Middle frontal gyrus (tissue), 1 donor: ENCODE data around the gene DZIP3.
A peak's percentile ranks its signal among the peaks of the same experiment; 100 is the strongest.
"Not testable (repeated sequence)": the region's sequence is repeated elsewhere in the genome, so short reads cannot be mapped to it uniquely, and the experiment has no call there.

Source experiments
- DNase-seq: peaks from one replicate; pipeline ENCODE4 v3.0.0-alpha.2; 2015; ENCODE audit warnings: low spot score; ENCODE audit errors: extremely low spot score

The DZIP3 gene

DNA sequence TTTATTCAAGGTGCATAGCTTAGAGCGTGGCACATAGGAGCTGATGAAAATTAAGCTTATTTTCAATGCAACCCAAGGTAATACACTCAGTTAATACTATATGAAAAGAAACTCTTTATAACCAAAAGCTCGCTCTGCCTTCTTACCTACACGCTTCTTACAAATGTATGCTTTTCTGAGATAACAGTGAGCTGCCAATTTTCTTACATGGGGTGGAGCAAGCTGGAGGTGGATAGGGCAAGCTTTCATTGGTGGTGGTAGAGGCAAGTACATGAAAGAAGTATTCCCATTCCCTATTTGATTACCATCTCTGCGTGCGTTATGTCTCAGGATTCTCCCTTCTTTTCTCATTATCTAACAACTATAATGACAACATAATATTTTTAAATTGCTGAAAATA is 8.9 kb downstream of the DZIP3 start:
- DNase-seq: no peak

DNA sequence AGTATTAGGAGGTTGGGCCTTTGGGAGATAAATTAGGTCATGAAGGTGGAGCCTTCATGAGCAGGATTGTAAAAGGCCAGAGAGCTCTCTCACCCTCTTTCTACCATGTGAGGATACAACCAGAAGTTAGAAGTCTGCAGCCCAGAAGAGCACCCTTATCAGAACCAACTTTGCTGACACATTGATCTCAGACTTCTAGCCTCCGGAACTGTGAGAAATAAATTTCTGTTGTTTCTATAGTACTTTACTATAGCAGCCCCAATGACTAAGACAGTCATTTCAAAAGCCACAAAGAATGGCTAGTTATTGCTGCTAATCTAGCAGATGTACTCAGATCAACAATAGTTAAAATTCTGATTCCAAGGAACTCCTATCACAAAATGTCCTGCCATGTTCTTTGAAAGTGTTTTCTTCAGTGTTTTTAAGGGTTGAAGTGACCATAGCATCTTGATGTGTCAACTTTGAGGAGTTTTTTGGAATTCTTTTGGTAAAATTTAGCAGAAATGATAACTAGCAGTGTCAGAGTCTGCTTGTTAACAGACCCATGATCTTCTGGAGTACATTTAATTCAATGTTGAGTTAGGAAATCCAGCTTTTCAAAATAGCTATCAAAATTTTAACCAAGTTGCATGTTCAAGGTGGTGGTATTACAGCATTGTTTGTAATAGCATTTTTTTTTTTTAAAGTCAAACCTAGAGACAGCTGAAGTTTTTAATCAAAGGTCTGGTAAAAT is 10.3 kb downstream of the DZIP3 start:
- DNase-seq: no peak

DNA sequence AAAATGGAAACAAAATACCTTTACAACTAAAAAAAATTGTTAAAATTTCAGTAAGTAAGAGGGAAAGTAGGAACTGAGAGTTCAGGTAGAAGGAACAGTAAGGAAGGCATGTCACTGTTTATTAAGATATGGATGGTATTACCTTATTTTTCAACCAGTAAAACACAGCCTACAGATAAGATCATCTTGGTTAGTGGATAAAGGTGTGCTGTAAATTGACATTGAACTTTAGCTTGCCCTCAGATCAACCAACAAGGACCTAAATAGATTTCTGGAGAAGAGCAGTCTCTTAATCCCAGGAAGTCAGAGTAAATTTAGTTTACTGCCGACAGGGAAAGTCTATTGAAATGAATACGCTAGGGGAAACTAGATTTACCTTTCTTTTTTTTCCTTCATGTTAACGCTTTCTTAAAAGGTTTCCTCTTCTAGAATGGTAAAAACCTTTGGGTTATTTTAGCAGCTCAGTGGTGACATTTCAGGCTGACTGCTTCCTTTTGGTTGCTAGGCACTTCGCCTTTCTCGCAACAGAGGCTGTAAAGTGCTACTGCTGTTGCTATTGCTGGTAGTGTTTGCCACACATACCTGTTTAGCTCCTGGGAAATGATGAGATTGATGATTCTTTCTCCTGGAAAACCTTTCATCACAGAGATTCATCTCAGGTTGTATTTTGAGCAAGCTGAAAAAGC is 12.9 kb downstream of the DZIP3 start:
- DNase-seq: peak; percentile 51

DNA sequence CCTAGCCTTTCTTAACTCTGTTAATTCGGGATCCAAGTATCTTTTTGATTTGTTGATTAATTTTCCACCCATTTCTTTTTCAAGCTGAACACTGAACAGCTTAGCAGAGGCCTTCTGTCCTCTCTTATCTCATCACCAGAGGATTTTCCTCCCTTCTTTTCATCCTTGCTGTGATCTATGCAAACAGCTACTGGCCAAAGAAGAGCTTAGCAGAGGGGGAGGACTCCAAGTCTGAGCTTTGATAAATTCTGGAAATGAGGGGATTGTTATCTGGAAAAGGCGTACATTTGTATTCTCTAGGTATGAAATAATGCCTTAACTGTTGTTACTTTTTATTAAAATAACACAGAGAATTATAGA is 13.4 kb downstream of the DZIP3 start:
- DNase-seq: no peak

DNA sequence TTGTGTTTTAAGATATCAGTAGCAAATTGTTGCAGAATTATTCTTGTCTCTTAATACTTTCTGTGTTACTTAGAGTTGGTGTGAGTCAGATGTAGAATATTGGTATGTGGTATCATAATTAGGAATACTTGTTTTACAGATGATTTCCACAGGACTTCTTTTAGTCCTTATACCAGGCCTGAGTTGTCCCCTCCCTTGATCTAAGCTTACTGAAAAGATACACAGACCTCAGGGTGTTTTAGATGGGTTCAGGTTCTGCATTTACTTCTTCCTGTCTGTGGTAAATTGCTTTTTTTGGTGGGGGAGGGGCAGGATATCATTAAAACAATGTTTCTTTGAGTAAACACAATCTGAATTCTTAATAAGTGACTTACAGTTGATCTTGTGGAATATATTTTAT is 14.2 kb downstream of the DZIP3 start:
- DNase-seq: no peak

DNA sequence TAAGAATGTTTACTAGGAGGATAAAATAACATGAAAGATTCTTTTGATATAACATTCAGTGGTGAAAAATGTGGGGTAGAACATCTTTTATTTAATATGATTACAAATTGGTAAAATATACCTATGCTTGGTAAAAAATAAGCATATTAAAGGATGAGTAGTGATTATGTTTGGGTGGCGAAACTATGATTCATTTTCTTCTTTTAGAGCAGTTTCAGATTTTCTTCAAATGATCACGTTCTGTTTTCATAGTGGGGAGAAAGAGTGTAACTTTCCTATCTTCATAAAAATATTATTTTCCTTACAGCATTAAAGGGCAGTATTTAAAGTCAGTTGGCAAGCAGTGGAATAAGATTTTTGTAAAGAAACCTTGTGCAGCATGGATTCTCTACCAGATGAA is 15.5 kb downstream of the DZIP3 start:
- DNase-seq: no peak

DNA sequence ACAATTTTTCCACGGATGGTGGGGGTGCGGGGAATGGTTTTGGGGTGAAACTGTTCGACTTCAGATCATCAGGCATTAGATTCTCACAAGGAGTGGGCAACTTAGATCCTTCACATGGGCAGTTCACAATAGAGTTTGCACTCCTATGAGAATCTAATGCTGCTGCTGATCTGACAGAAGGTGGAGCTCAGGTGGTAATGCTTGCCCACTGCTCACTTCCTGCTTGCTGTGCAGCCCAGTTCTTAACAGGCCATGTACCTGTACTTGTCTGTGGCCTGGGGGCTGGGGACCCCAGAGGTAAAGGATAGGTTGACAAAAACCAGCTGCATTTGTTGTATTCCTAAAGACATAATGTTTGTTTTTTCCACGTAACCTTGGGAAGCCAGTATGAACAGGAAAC is 16.0 kb downstream of the DZIP3 start:
- DNase-seq: no peak

DNA sequence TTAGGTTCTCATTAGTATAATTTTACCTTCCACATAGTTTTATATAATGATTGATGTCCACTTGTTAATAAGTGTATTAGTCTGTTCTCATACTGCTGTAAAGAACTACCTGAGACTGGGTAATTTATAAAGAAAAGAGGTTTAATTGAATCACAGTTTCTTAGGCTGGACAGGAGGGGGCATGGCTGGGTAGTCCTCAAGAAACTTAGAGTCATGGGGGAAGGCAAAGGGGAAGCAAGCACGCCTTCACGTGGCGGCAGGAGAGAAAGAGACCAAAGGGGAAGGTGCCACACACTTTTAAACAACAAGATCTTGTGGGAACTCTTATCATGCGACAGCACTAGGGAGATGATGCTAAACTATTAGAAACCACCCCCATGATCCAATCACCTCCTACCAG is 19.2 kb downstream of the DZIP3 start:
- DNase-seq: no peak

DNA sequence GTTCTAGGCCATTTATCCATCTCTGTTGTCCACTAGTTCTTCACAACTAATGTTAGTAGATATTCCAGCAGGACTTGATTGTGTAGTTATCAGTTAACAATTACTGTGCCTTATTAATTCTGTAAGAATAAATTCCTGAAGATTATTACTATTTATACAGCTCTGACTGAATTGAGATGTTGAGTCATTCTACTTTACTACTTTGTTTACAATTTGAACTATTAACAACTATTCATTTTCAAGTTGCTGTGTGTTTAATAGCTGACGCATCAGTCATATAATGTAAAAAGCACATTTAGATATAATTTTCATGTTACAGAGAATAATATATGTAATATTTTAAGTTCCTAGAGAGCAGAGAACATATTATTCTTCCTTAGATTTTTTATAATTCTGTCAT is 21.1 kb downstream of the DZIP3 start:
- DNase-seq: no peak

DNA sequence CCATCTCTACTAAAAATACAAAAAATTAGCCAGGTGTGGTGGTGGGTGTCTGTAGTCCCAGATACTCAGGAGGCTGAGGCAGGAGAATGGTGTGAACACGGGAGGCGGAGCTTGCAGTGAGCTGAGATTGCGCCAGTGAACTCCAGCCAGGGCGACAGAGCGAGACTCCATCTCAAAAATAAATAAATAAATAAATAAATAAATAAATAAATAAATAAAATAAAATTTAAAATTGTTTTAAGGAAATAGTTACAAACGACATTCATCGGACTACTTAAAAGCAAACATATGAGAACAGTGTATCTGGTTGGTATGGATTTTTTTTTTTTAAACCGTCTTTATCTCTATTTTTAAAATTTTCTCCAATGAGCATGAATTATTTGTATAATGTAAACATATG is 26.6 kb downstream of the DZIP3 start:
- DNase-seq: not testable (repeated sequence)

DNA sequence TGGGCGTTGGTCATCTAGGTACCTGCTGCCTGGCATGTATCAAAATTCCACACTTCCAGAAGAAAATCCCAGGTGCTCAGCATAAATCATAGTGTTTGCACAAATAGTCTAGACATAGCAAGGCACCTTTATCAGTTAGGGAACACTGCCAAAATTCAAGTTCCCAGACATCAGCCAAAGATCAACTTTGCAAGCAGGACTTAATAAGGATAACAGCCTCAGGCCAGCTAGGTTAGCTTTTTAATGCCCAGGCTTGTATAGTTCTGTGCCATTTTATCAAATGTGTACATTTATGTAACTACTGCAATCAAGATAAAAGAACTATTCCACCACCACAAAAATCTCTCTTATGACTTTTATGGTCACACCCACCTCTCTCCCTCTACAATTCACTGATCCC is 30.7 kb downstream of the DZIP3 start:
- DNase-seq: no peak

DNA sequence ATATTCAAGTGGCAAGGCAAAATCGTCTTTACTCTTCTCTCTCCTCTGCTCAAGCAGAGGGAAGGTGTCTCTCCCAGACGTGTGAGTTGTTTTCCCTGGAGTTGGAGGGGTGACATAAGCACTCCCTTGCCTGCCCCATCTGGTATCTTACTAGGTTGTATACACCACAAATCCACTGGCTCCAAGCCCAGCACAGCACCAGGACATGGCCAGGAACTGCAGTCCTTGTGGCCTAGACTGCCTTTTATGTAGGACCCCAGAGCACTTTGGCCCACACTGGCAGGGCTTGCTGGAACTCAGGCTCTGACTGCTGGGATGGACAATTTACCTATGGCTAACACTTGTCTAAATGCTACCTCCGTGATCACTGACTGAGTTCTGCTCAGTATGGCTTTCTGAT is 34.0 kb downstream of the DZIP3 start:
- no peak for DNase-seq

DNA sequence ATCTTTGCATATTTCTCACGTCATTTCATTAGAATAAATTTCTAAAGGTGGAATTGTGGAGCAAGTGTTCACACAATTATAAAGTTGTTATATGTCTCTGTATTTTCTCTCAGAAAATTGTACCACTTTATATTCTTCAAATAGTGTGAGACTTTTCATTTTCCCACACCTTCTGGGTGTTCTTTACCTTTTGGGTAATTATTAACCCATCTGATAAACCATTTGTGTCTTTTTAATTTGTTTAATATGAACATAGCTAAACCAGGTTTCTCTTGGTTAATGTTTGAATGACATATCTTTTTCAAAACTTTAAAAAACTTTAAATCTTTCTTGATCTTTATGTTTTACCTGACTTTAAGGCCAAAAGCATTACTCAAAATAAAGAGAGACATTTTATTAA is 40.5 kb downstream of the DZIP3 start:
- DNase-seq: no peak

DNA sequence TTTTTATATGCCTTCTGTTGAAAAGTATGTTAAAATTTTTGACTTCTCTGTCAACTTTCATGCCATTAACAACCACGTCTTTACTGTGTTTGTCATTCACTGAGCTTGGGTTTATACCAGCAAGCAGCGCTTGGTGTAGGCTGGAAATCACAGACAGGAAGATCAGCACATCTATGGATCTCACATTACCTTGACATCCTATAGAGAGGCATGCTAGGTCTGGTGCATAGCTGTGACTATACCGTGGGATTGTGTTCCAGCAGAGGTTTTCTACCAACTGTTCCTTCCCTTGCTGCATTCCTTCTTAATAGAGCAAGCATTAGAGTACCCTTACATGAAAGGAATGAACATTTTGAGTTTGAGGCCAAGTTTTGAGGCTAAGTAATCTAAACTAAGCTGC is 53.0 kb downstream of the DZIP3 start:
- DNase-seq: no peak

DNA sequence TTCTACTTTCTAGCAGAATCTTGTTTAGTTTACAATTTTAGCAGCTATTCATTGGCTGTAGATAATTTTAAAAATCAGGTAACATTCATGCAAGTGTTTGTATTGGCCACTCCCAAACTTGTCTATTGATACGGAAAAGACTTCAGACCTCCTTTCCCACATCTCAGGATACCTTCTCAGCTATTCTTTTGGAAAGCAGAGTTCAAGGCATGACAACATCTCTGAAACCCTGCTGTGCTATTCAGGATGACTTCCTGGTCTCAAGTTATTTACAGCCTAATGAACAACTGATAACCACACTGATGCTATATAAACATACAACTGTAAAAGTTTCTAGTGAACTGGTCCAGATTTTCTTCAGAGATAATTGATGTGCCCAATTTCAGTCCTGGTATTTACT is 55.8 kb downstream of the DZIP3 start:
- DNase-seq: no peak

DNA sequence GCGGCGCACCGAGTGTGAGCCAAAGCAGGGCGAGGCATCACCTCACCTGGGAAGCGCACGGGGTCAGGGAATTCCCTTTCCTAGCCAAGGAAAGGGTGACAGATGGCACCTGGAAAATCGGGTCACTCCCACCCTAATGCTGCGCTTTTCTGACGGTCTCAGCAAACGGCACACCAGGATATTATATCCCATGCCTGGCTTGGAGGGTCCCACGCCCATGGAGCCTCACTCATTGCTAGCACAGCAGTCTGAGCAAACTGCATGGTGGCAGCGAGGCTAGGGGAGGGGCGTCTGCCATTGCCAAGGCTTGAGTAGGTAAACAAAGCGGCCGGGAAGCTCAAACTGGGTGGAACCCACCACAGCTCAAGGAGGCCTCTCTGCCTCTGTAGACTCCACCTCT is 66.1 kb downstream of the DZIP3 start:
- DNase-seq: not testable (repeated sequence)

DNA sequence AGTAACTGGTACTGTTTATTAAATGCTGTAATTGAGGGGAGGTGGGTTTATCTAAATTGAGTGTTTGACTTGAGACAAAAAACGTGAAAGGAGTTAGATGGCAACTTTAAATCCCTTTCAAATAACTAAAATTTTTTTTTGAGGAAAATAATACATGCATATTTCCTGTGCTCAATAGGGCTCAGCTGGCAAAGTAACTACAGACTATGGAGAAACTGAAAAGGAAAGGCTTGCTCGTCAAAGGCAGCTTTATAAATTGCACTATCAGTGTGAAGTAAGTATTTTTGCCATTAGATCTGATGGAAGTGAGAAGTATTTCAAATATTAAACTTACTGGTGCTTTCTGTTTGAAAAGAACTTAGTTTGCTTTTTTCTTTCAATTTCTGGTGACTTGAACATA is 72.2 kb downstream of the DZIP3 start:
- no peak for DNase-seq

DNA sequence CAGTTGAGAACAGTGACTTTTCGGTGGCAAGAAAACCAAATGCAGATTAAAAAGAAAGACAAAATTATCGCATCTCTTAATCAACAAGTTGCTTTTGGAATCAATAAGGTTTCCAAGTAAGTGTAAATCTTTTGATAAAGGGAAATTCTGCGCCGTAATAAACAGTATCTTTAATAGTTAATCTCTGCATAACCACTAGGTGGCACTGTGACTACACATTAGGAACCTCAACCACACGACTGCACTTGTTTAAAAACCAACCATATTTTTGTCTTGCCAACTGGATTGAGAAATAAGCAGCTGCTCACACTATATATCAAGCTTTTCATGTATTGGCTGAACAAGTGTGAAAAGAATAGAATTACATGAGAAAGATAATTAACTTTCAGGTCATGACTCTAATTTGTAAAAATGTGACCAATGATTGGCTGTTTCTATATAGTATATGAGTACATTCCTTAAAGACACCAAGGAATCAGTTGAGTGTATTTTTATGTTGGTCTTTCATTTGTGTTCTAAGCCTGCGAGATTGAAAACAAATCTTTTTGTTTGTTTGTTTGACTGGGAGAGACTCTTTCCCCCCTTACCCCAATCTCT is 72.7 kb downstream of the DZIP3 start:
- peak; percentile 60 for DNase-seq

DNA sequence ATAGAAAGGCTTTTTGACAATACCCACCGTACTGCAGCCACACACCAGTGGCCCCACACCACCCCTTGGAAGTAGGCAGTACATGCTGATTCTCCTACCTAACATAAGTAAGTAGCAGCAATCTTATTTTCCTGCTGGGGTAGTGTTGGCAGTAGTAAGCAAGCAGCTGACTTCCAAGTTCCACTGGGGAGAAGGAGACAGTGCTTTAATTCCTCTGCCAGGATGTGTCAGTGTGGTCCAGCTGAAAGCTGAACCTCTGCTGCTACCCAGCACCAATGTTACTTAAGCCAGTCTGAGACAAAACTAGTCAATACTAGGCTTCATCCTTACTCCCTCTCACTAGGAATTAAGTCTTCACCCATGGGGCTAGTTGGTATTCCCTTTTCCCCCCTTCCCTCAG is 74.7 kb downstream of the DZIP3 start:
- DNase-seq: no peak

DNA sequence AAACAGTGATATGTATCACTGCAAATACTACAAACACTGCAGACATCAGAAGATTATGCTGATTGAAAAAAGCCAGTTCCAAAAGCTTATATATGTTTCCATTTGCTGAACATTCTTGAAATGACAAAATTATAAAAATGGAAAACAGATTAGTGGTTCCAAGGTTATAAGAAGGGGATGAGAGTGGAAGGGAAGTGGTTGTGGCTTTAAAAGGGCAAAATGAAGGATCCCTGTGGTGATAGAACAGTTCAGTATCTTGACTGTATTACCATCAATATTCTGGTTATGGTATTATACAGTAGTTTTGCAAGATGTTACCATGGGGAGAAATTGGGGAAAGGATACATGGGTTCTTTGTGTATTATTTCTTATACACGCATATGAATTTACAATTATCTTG is 77.8 kb downstream of the DZIP3 start:
- no peak for DNase-seq

DNA sequence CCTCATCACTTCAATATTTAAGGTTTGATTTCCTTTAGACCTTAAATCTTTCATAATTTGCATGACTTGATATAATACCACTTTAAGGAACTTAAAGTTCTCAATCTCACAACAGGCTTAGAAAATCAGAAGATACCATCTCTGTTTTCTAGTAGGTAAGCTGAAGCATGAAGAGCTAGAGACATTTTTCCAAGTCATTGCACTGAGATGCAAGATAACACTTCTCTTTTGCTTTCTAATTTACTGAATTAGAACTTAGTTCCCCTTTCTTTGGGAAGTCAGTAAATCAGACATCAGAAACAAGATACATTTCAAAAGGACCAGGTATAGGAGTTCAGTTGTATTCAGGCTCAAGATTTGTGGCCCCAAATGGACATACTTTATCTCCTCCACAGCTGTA is 79.7 kb downstream of the DZIP3 start:
- DNase-seq: no peak

DNA sequence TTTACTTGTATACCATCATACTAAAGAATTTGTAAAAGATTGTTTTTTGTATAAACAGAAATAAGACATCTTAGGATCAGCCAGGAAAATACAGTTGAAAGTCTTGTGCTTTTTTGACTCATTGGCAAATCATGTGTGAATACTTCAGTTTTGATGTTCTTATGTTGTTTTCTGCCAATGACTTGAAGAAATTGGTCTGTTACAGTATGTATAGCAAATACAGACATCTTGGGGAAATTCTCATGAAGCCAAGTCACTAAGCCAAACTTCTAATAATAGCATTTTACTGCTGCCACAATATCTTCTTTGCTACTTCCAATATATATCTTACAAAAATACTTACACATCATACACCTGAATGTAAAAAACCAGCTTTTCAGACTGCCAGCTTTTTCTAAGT is 83.2 kb downstream of the DZIP3 start:
- no peak for DNase-seq
